ENCODE measurements around the gene PDZD2. TPM values are rescaled to one million over a fixed set of nuclear protein-coding genes. Genes with fewer than 3 reads are reported as not detected.

PDZD2 gene
- total and polyA plus RNA-seq, 2 experiments from 2014 or later: 8.3 to 16.9 TPM

- H3K9me2 ChIP-seq (ENCODE audit: insufficient read depth): no peaks in the 10 kb centered on the region
- H3K27ac ChIP-seq (ENCODE audit: low read depth): no peak overlapping the region
- H2AFZ ChIP-seq: no peak overlapping the region
- H3K4me2 ChIP-seq: no peak overlapping the region
- H3K79me2 ChIP-seq (replicated peaks; ENCODE audit: insufficient read depth): peaks cover 99% of the 10 kb centered on the region
- peaks cover 2% of the 10 kb centered on the region for H3K27me3 Mint-ChIP-seq (ENCODE audit: insufficient read depth, low read depth, poor library complexity)
- peaks cover 8% of the 10 kb centered on the region; the same call in 2 of the 3 replicates for H3K36me3 Mint-ChIP-seq (ENCODE audit: low read depth)
- TF ChIP-seq, protein P1, sequence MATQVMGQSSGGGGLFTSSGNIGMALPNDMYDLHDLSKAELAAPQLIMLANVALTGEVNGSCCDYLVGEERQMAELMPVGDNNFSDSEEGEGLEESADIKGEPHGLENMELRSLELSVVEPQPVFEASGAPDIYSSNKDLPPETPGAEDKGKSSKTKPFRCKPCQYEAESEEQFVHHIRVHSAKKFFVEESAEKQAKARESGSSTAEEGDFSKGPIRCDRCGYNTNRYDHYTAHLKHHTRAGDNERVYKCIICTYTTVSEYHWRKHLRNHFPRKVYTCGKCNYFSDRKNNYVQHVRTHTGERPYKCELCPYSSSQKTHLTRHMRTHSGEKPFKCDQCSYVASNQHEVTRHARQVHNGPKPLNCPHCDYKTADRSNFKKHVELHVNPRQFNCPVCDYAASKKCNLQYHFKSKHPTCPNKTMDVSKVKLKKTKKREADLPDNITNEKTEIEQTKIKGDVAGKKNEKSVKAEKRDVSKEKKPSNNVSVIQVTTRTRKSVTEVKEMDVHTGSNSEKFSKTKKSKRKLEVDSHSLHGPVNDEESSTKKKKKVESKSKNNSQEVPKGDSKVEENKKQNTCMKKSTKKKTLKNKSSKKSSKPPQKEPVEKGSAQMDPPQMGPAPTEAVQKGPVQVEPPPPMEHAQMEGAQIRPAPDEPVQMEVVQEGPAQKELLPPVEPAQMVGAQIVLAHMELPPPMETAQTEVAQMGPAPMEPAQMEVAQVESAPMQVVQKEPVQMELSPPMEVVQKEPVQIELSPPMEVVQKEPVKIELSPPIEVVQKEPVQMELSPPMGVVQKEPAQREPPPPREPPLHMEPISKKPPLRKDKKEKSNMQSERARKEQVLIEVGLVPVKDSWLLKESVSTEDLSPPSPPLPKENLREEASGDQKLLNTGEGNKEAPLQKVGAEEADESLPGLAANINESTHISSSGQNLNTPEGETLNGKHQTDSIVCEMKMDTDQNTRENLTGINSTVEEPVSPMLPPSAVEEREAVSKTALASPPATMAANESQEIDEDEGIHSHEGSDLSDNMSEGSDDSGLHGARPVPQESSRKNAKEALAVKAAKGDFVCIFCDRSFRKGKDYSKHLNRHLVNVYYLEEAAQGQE (IDR thresholded peaks at IDR 0.05; ENCODE audit: unreplicated experiment): no peak
- no peak for TF ChIP-seq STAT1 (IDR thresholded peaks at IDR 0.05; ENCODE audit: unreplicated experiment)
- TF ChIP-seq NANOG (IDR thresholded peaks at IDR 0.05; ENCODE audit: borderline replicate concordance): no peak
- TF ChIP-seq CREB1 (CRISPR knock-in tag; IDR thresholded peaks at IDR 0.05; ENCODE audit: low read depth): no peak
- TF ChIP-seq EZH2 (IDR thresholded peaks at IDR 0.05; ENCODE audit: low read depth, unreplicated experiment): no peak
- no peak for TF ChIP-seq EZH2phosphoT487 (IDR thresholded peaks at IDR 0.05; ENCODE audit: unreplicated experiment)
- TF ChIP-seq ZNF114 (CRISPR knock-in tag; IDR thresholded peaks at IDR 0.05): no peak
- no peak for TF ChIP-seq ZNF331 (CRISPR knock-in tag; IDR thresholded peaks at IDR 0.05; ENCODE audit: low read depth)
- TF ChIP-seq, protein P2, sequence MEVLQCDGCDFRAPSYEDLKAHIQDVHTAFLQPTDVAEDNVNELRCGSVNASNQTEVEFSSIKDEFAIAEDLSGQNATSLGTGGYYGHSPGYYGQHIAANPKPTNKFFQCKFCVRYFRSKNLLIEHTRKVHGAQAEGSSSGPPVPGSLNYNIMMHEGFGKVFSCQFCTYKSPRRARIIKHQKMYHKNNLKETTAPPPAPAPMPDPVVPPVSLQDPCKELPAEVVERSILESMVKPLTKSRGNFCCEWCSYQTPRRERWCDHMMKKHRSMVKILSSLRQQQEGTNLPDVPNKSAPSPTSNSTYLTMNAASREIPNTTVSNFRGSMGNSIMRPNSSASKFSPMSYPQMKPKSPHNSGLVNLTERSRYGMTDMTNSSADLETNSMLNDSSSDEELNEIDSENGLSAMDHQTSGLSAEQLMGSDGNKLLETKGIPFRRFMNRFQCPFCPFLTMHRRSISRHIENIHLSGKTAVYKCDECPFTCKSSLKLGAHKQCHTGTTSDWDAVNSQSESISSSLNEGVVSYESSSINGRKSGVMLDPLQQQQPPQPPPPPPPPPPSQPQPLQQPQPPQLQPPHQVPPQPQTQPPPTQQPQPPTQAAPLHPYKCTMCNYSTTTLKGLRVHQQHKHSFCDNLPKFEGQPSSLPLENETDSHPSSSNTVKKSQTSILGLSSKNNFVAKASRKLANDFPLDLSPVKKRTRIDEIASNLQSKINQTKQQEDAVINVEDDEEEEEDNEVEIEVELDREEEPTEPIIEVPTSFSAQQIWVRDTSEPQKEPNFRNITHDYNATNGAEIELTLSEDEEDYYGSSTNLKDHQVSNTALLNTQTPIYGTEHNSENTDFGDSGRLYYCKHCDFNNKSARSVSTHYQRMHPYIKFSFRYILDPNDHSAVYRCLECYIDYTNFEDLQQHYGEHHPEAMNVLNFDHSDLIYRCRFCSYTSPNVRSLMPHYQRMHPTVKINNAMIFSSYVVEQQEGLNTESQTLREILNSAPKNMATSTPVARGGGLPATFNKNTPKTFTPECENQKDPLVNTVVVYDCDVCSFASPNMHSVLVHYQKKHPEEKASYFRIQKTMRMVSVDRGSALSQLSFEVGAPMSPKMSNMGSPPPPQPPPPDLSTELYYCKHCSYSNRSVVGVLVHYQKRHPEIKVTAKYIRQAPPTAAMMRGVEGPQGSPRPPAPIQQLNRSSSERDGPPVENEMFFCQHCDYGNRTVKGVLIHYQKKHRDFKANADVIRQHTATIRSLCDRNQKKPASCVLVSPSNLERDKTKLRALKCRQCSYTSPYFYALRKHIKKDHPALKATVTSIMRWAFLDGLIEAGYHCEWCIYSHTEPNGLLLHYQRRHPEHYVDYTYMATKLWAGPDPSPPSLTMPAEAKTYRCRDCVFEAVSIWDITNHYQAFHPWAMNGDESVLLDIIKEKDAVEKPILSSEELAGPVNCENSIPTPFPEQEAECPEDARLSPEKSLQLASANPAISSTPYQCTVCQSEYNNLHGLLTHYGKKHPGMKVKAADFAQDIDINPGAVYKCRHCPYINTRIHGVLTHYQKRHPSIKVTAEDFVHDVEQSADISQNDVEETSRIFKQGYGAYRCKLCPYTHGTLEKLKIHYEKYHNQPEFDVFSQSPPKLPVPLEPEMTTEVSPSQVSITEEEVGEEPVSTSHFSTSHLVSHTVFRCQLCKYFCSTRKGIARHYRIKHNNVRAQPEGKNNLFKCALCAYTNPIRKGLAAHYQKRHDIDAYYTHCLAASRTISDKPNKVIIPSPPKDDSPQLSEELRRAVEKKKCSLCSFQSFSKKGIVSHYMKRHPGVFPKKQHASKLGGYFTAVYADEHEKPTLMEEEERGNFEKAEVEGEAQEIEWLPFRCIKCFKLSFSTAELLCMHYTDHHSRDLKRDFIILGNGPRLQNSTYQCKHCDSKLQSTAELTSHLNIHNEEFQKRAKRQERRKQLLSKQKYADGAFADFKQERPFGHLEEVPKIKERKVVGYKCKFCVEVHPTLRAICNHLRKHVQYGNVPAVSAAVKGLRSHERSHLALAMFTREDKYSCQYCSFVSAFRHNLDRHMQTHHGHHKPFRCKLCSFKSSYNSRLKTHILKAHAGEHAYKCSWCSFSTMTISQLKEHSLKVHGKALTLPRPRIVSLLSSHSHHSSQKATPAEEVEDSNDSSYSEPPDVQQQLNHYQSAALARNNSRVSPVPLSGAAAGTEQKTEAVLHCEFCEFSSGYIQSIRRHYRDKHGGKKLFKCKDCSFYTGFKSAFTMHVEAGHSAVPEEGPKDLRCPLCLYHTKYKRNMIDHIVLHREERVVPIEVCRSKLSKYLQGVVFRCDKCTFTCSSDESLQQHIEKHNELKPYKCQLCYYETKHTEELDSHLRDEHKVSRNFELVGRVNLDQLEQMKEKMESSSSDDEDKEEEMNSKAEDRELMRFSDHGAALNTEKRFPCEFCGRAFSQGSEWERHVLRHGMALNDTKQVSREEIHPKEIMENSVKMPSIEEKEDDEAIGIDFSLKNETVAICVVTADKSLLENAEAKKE (CRISPR knock-in tag; IDR thresholded peaks at IDR 0.05): no peak
- no peak for TF ChIP-seq POLR2AphosphoS5 (IDR thresholded peaks at IDR 0.05; ENCODE audit: low read depth)
- TF ChIP-seq, protein P3, sequence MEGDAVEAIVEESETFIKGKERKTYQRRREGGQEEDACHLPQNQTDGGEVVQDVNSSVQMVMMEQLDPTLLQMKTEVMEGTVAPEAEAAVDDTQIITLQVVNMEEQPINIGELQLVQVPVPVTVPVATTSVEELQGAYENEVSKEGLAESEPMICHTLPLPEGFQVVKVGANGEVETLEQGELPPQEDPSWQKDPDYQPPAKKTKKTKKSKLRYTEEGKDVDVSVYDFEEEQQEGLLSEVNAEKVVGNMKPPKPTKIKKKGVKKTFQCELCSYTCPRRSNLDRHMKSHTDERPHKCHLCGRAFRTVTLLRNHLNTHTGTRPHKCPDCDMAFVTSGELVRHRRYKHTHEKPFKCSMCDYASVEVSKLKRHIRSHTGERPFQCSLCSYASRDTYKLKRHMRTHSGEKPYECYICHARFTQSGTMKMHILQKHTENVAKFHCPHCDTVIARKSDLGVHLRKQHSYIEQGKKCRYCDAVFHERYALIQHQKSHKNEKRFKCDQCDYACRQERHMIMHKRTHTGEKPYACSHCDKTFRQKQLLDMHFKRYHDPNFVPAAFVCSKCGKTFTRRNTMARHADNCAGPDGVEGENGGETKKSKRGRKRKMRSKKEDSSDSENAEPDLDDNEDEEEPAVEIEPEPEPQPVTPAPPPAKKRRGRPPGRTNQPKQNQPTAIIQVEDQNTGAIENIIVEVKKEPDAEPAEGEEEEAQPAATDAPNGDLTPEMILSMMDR (conservative IDR thresholded peaks at IDR 0.05; ENCODE audit: low read depth in 2 of 2): no peak
- TF ChIP-seq JUNB (IDR thresholded peaks at IDR 0.05; ENCODE audit: unreplicated experiment): no peak
- no peak for TF ChIP-seq ETS1 (IDR thresholded peaks at IDR 0.05)
- peaks cover 10% of the 10 kb centered on the region for H3K4me1 ChIP-seq (ENCODE audit: insufficient read depth)
- no peak overlapping the region for H3K4me3 ChIP-seq
- DNase-seq (ENCODE audit: low spot score) (no peak), ATAC-seq (no peak)
- peaks cover 4% of the 10 kb centered on the region; the same call in 2 of the 3 replicates for H3K4me1 Mint-ChIP-seq
- no peaks in the 10 kb centered on the region; the same call in 1 of the 2 replicates for H3F3A ChIP-seq (replicated peaks; ENCODE audit: low read depth)
- no peaks in the 10 kb centered on the region for H3K27me3 ChIP-seq (ENCODE audit: insufficient read depth)
- H3K9me3 Mint-ChIP-seq: no peaks in the 10 kb centered on the region
- no peaks in the 10 kb centered on the region for H3K36me3 ChIP-seq (ENCODE audit: insufficient read depth)
- H3K27ac Mint-ChIP-seq: no peak overlapping the region
- peaks cover 78% of the 10 kb centered on the region for H4K20me1 ChIP-seq (replicated peaks; ENCODE audit: insufficient read depth)
- H3K4me3 Mint-ChIP-seq: no peak overlapping the region
These were observed 514.8 kb downstream of the PDZD2 start for GRCh38 chr5:32153723-32154122.

All from GM23338 (cell line).